IMR-90 (cell line): ENCODE measurements around the gene PAX5. TPM values are rescaled to one million over a fixed set of nuclear protein-coding genes. Genes with fewer than 3 reads are reported as not detected.

Source experiments
- ATAC-seq: fragments of 200-7000 bp; cut with Tn5 transposase; 2 replicates; pipeline ENCODE4 v1.9.1; 2020; ENCODE audit warnings: low read depth, mild to moderate bottlenecking, moderate library complexity
- BruUV-seq: library from RNA; stranded (reverse); fragments of 400-500 nt; replicated peaks from 2 replicates; lab custom pipeline; 2021; lab: Mats Ljungman, UMichigan
- CTCF ChIA-PET: fragments of 300-600 bp; formaldehyde crosslinking; extraction: SDS; loops from one replicate; lab custom pipeline; 2021; ENCODE audit warnings: antibody characterized with exemption; lab: Yijun Ruan, JAX
- POLR2A ChIA-PET: fragments of 300-600 bp; sonication (Branson Sonifier 250); formaldehyde crosslinking; loops from one replicate; lab custom pipeline; 2022; ENCODE audit warnings: antibody characterized with exemption; ENCODE audit not compliant: unreplicated experiment; lab: Charles Lee
- DNase-seq: peaks from one replicate; pipeline ENCODE4 v3.0.0; 2013
- H2AFZ ChIP-seq: replicated peaks from 2 replicates; pipeline ENCODE3; 2013; ENCODE audit warnings: low read length, mild to moderate bottlenecking; ENCODE audit not compliant: poor library complexity
- H2AK5ac ChIP-seq: 2 replicates; pipeline ENCODE4 v1.6.1; 2013; ENCODE audit warnings: low read depth, low read length, inconsistent platforms
- H2AK9ac ChIP-seq: replicated peaks from 2 replicates; pipeline ENCODE3; 2013; ENCODE audit warnings: mild to moderate bottlenecking, low read depth, low read length, moderate library complexity; ENCODE audit not compliant: poor library complexity
- H2BK120ac ChIP-seq: 2 replicates; pipeline ENCODE4 v1.6.1; 2013; ENCODE audit warnings: low read depth, low read length, inconsistent platforms
- H2BK15ac ChIP-seq: 3 replicates; pipeline ENCODE4 v1.6.1; 2013; ENCODE audit warnings: low read depth, low read length, inconsistent platforms
- H2BK20ac ChIP-seq: 2 replicates; pipeline ENCODE4 v1.6.1; 2013; ENCODE audit warnings: low read depth, mild to moderate bottlenecking, inconsistent platforms, low read length, moderate library complexity
- H2BK5ac ChIP-seq: 2 replicates; pipeline ENCODE4 v1.6.1; 2013; ENCODE audit warnings: mild to moderate bottlenecking, low read depth, low read length, inconsistent platforms; ENCODE audit not compliant: poor library complexity, severe bottlenecking
- H3K14ac ChIP-seq: replicated peaks from 2 replicates; pipeline ENCODE4 v1.6.1; 2013; ENCODE audit warnings: low read depth, low read length, inconsistent platforms
- H3K18ac ChIP-seq: 2 replicates; pipeline ENCODE4 v1.6.1; 2013; ENCODE audit warnings: low read depth, low read length, control low read depth
- H3K23ac ChIP-seq: 2 replicates; pipeline ENCODE4 v1.6.1; 2013; ENCODE audit warnings: low read depth, low read length, inconsistent platforms
- H3K27ac ChIP-seq: 2 replicates; pipeline ENCODE4 v1.5.1; 2013; ENCODE audit warnings: mild to moderate bottlenecking, control low read depth, low read length; ENCODE audit not compliant: insufficient read depth
- H3K27me3 ChIP-seq: 2 replicates; pipeline ENCODE4 v1.6.1; 2013; ENCODE audit warnings: low read length; ENCODE audit not compliant: control insufficient read depth, insufficient read depth
- H3K36me3 ChIP-seq: 2 replicates; pipeline ENCODE4 v1.6.1; 2013; ENCODE audit warnings: low read length, mixed read lengths; ENCODE audit not compliant: control insufficient read depth, insufficient read depth
- H3K4ac ChIP-seq: 2 replicates; pipeline ENCODE4 v1.6.1; 2013; ENCODE audit warnings: low read depth, low read length, inconsistent platforms
- H3K4me1 ChIP-seq: 2 replicates; pipeline ENCODE4 v1.6.1; 2013; ENCODE audit warnings: low read length, mixed read lengths; ENCODE audit not compliant: control insufficient read depth, insufficient read depth
- H3K4me2 ChIP-seq: 2 replicates; pipeline ENCODE4 v1.6.1; 2013; ENCODE audit warnings: low read depth, mild to moderate bottlenecking, control low read depth, low read length, moderate library complexity
- H3K4me3 ChIP-seq: 2 replicates; pipeline ENCODE4 v1.5.1; 2013; ENCODE audit warnings: low read depth, mild to moderate bottlenecking, control low read depth, low read length, moderate library complexity; ENCODE audit not compliant: insufficient read depth
- H3K56ac ChIP-seq: 2 replicates; pipeline ENCODE4 v1.6.1; 2013; ENCODE audit warnings: low read length, inconsistent platforms; ENCODE audit not compliant: insufficient read depth; ENCODE audit errors: extremely low read depth
- H3K79me1 ChIP-seq, 2 experiments: 2 replicates each; pipeline ENCODE4 v1.6.1; 2013; ENCODE audit warnings: low read length in 2 of 2, inconsistent platforms in 1 of 2, low read depth in 1 of 2
- H3K9ac ChIP-seq: 2 replicates; pipeline ENCODE4 v1.6.1; 2013; ENCODE audit warnings: low read depth, low read length, control low read depth
- H3K9me1 ChIP-seq: 2 replicates; pipeline ENCODE4 v1.6.1; 2013; ENCODE audit warnings: low read length, inconsistent platforms; ENCODE audit not compliant: insufficient read depth
- H3K9me3 ChIP-seq: 2 replicates; pipeline ENCODE4 v1.6.1; 2013; ENCODE audit warnings: low read length; ENCODE audit not compliant: control insufficient read depth, insufficient read depth
- H4K20me1 ChIP-seq: 2 replicates; pipeline ENCODE4 v1.6.1; 2013; ENCODE audit warnings: low read length, inconsistent platforms; ENCODE audit not compliant: insufficient read depth
- H4K5ac ChIP-seq: 2 replicates; pipeline ENCODE4 v1.6.1; 2013; ENCODE audit warnings: mild to moderate bottlenecking, low read depth, low read length, control low read depth
- H4K8ac ChIP-seq, 2 experiments: 2 replicates each; pipeline ENCODE4 v1.6.1; 2013; ENCODE audit warnings: low read depth in 2 of 2, low read length in 2 of 2, control low read depth in 1 of 2, inconsistent platforms in 1 of 2
- H4K91ac ChIP-seq: 2 replicates; pipeline ENCODE4 v1.6.1; 2013; ENCODE audit warnings: low read depth, low read length, inconsistent platforms; ENCODE audit not compliant: insufficient read depth
- CEBPB ChIP-seq: IDR thresholded peaks from 2 replicates; pipeline ENCODE4 v1.6.1; 2012; ENCODE audit warnings: low read depth, low read length, improper control_type of control experiment
- CHD1 ChIP-seq: IDR thresholded peaks from 2 replicates; pipeline ENCODE4 v1.6.1; 2012; ENCODE audit warnings: low read depth, low read length, improper control_type of control experiment
- ELK1 ChIP-seq: fragments of 150-350 bp; IDR thresholded peaks from 2 replicates; pipeline ENCODE4 v1.6.1; 2016; ENCODE audit warnings: low read depth, mild to moderate bottlenecking, low read length, moderate library complexity, borderline replicate concordance
- FOS ChIP-seq: fragments of 150-350 bp; IDR thresholded peaks from 2 replicates; pipeline ENCODE4 v1.6.1; 2016; ENCODE audit warnings: low read depth, low read length
- MAZ ChIP-seq: IDR thresholded peaks from 2 replicates; pipeline ENCODE4 v1.6.1; 2012; ENCODE audit warnings: low read depth, mild to moderate bottlenecking, low read length, improper control_type of control experiment, moderate library complexity, borderline replicate concordance
- MXI1 ChIP-seq: IDR thresholded peaks from 2 replicates; pipeline ENCODE4 v1.6.1; 2012; ENCODE audit warnings: low read depth, mild to moderate bottlenecking, low read length, moderate library complexity, borderline replicate concordance
- RAD21 ChIP-seq: IDR thresholded peaks from 2 replicates; pipeline ENCODE4 v1.6.1; 2012; ENCODE audit warnings: low read length, improper control_type of control experiment
- RCOR1 ChIP-seq: IDR thresholded peaks from 2 replicates; pipeline ENCODE4 v1.6.1; 2012; ENCODE audit warnings: mild to moderate bottlenecking, low read length, improper control_type of control experiment; ENCODE audit not compliant: insufficient replicate concordance
- RFX5 ChIP-seq: IDR thresholded peaks from 2 replicates; pipeline ENCODE4 v1.8.0; 2012; ENCODE audit warnings: low read depth, mild to moderate bottlenecking, low read length, moderate library complexity
- SMC3 ChIP-seq: fragments of 150-350 bp; IDR thresholded peaks from 2 replicates; pipeline ENCODE4 v1.6.1; 2016; ENCODE audit warnings: low read depth, mild to moderate bottlenecking, antibody characterized with exemption, low read length, moderate library complexity
- USF2 ChIP-seq: fragments of 150-350 bp; IDR thresholded peaks from 2 replicates; pipeline ENCODE4 v1.6.1; 2017; ENCODE audit warnings: mild to moderate bottlenecking, antibody characterized with exemption, low read length, low read depth
- WGBS, 2 experiments: methylation state at CpG; one replicate each; pipeline versions ENCODE4 v1.1.5 to v1.1.7; 2013; ENCODE audit warnings: missing lambda C conversion rate in 2 of 2; ENCODE audit not compliant: insufficient read length in 1 of 2; ENCODE audit errors: extremely low coverage in 2 of 2; 5-methylcytosine and 5-hydroxymethylcytosine counted together
- dilution Hi-C: fragments of 300-500 bp; cut with HindIII; formaldehyde crosslinking; loops from one replicate; pipeline ENCODE4 v1.14.3; 2018; ENCODE audit warnings: low sequenced_read_pairs; ENCODE audit not compliant: unreplicated experiment
- in situ Hi-C: fragments of 300-500 bp; cut with MboI; formaldehyde crosslinking; loops from 3 replicates; pipeline ENCODE4 v1.14.3; 2019; ENCODE audit warnings: low sequenced_read_pairs, inconsistent platforms, mixed read lengths
- intact Hi-C: fragments of 100-400 bp; cut with micrococcal nuclease; formaldehyde crosslinking; loops from 2 replicates; pipeline ENCODE4 v1.10.0; 2022
- polyA plus RNA-seq, 3 experiments: library from polyadenylated mRNA; depleted of rRNA; stranded (reverse); fragments of >200 nt; gene quantifications; 2 replicates each; pipeline ENCODE4 v1.2.3, GENCODE V29; 2012; ENCODE audit warnings: low replicate concordance in 1 of 3
- total RNA-seq: library from RNA; depleted of rRNA; stranded (reverse); fragments of >200 nt; gene quantifications from 2 replicates; pipeline ENCODE4 v1.2.3, GENCODE V29; 2012

PAX5 gene
- total and polyA plus RNA-seq, 2 of the 4 experiments (the other 2 are of a cell fraction) = not detected

DNA sequence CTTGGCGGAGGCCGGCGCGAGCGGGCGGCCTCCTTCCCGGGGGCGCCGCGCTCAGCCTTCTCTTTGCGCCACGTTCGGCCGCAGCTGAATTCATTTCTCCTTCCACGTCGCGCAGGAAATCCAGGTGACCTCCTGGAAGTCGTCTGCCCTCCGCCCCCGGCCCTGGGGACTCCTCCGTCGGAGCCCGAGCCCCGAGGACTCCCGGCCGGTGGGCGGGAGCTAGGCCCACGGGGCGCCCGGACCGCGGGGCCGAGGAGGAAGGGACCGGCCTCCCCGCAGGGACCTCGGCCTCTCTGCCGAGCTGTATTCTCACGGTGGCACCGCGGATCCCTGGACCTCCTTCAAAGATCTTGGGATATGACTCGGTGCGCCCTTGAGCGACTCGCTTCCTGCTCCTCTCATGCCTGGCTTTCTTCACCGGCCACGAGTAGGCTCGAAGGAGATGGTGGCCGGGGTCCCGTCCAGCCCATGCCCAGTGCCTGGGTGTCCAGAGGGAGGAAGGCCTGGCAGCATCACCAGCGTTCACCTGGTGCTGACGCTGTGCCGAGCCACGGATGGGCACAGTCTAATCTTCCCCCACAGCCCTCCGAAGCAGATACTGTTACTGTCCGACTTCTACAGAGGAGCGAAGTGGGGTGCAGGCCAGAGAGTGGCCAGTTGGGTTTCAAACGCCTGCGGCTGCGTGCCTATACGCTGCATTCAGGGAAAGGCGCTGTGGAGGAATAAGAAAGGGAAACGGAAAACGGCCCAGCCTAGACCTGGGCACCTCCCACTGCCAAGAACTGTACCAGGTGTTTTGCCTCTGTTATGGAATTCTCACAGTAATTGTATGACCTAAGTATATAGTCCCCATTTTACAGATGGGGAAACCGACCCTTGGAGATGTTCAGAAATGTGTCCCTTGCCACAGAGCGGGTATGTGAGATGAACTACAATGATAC, 47.3 kb downstream of the PAX5 start:
- POLR2A ChIA-PET = interaction anchor here (0.7 kb wide), 1 partner anchor 25 kb away, joined by 3 read pairs; no protein-coding TSS in a partner anchor
- no peak for ATAC-seq
- no peak overlapping the region for H4K91ac ChIP-seq
- H3K9me3 ChIP-seq = peaks cover 11% of the 10 kb centered on the region
- H3K9me1 ChIP-seq = no peaks in the 10 kb centered on the region
- H2AK9ac ChIP-seq = no peak overlapping the region
- H3K18ac ChIP-seq = no peak overlapping the region
- peaks cover 59% of the 10 kb centered on the region for H3K27me3 ChIP-seq
- DNase-seq = no peak
- H4K20me1 ChIP-seq = peaks cover 5% of the 10 kb centered on the region; the same call in 1 of the 2 replicates
- no peaks in the 10 kb centered on the region; the same call in 1 of the 2 replicates for H3K4me1 ChIP-seq
- H3K4ac ChIP-seq = no peak overlapping the region
- H3K4me3 ChIP-seq = no peak overlapping the region
- CTCF ChIA-PET = no interaction called here
- no peak overlapping the region for H2BK20ac ChIP-seq
- H2AFZ ChIP-seq = no peak overlapping the region
- no peak overlapping the region for H3K4me2 ChIP-seq
- in situ Hi-C loops (no loop called here), dilution Hi-C loops (no loop called here), intact Hi-C loops (loop anchor here (10.0 kb wide), 1 partner anchor 112 kb away; no protein-coding TSS in a partner anchor)
- no peak overlapping the region for H3K56ac ChIP-seq
- no peak overlapping the region for H4K8ac ChIP-seq
- no peak overlapping the region for H2BK15ac ChIP-seq
- TF ChIP-seq RFX5 (no peak), SMC3 (no peak), CEBPB (no peak), MAZ (no peak), MXI1 (no peak), RAD21 (no peak), ELK1 (no peak), CHD1 (no peak), USF2 (no peak), FOS (no peak), RCOR1 (no peak)
- H3K27ac ChIP-seq = no peak overlapping the region
- no peak overlapping the region for H3K23ac ChIP-seq
- H4K5ac ChIP-seq = no peak overlapping the region
- H2BK5ac ChIP-seq = no peak overlapping the region
- no peaks in the 10 kb centered on the region for H3K36me3 ChIP-seq
- BruUV-seq = no TSS peak
- no peak overlapping the region for H2AK5ac ChIP-seq
- H3K14ac ChIP-seq = no peak overlapping the region
- H3K9ac ChIP-seq = no peak overlapping the region
- WGBS, 2 experiments = 7% methylated on average over 17 of the region's 65 CpGs; no CpG with 5 or more reads in 1 of the 2 experiments
- H3K79me1 ChIP-seq = no peaks in the 10 kb centered on the region
- no peak overlapping the region for H2BK120ac ChIP-seq
